ENCODE data around the gene DIP2B.
"Not testable (repeated sequence)": the region's sequence is repeated elsewhere in the genome, so short reads cannot be mapped to it uniquely, and the experiment has no call there.

DIP2B gene

GRCh38 chr12:50504798-50505674 is at the start of gene DIP2B:
DIP2B (plus strand) TSS chr12:50504985; CDS start chr12:50505141, 156 bp downstream.
- DNase-seq, result peak; percentile 86 to 87

GRCh38 chr12:50458606-50459005 is 46.2 kb upstream of the DIP2B start:
- DNase-seq, result no peak

GRCh38 chr12:50467439-50467838 is 37.3 kb upstream of the DIP2B start:
- no peak for DNase-seq

GRCh38 chr12:50477241-50477832 is 27.4 kb upstream of the DIP2B start:
- DNase-seq, result no peak

- DNase-seq, result no peak
Observed at GRCh38 chr12:50482571-50482970, 22.2 kb upstream of the DIP2B start.

- no peak for DNase-seq
Observed at GRCh38 chr12:50483488-50483887, 21.3 kb upstream of the DIP2B start.

GRCh38 chr12:50488801-50489200 is 16.0 kb upstream of the DIP2B start:
- DNase-seq, result no peak

- not testable (repeated sequence) for DNase-seq
Observed at GRCh38 chr12:50498119-50498518, 6.7 kb upstream of the DIP2B start.

- DNase-seq, result peak; percentile 19 to 22
Observed at GRCh38 chr12:50505675-50506530, 1.1 kb downstream of the DIP2B start.

GRCh38 chr12:50506753-50507473 is 2.1 kb downstream of the DIP2B start:
- DNase-seq, result no peak

GRCh38 chr12:50507474-50507838 is 2.7 kb downstream of the DIP2B start:
- no peak for DNase-seq

GRCh38 chr12:50507930-50508329 is 3.1 kb downstream of the DIP2B start:
- DNase-seq, result no peak

- DNase-seq, result no peak
Observed at GRCh38 chr12:50508414-50508813, 3.6 kb downstream of the DIP2B start.

GRCh38 chr12:50508970-50509663 is 4.3 kb downstream of the DIP2B start:
- no peak for DNase-seq

- DNase-seq, result no peak
Observed at GRCh38 chr12:50514526-50515276, 9.9 kb downstream of the DIP2B start.

GRCh38 chr12:50515587-50515986 is 10.8 kb downstream of the DIP2B start:
- no peak for DNase-seq

- no peak for DNase-seq
Observed at GRCh38 chr12:50517421-50518048, 12.8 kb downstream of the DIP2B start.

- no peak for DNase-seq
Observed at GRCh38 chr12:50518090-50518489, 13.3 kb downstream of the DIP2B start.

- no peak for DNase-seq
Observed at GRCh38 chr12:50519353-50519752, 14.6 kb downstream of the DIP2B start.

- no peak for DNase-seq
Observed at GRCh38 chr12:50520416-50521207, 15.8 kb downstream of the DIP2B start.
